ENCODE measurements around the gene NRG2. TPM values are rescaled to one million over a fixed set of nuclear protein-coding genes. Genes with fewer than 3 reads are reported as not detected.

NRG2 gene
- total RNA-seq, 4 donors from 2014 or later, result 0.80 TPM; not detected in 3

DNA sequence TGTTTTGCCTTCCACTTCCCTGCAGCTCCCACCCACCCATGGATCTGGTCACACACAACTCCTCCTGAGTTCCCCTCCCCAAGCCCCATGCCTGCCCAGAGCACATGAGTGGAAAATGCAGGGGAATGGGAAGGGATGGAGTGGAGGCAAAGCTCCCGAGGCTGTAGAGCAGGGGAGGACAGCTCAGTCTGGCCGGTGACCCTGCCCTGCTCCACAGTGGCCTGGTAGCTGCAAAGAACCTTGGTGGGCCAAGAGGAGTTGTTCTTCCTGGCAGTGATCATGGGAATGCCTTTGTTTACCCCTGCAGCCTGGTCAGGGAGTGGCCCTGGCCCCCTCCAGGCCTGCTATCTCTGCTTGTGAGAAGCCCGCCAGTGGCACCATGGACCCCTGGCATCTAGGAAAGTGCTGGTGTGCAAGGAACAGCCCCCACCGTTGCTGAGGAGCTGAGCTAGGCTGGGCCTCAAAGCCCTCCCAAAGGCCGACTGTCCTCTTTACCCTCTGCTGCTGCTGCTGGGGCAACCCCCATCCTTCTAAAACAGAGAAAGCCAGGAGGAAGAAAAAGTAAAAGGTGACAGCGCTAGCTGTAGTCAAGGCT is 187.1 kb downstream of the NRG2 start:
- DNase-seq, result peak in 1 of 3 donors; percentile 16
- Histone ChIP-seq H3K36me3 (no peaks in the 10 kb centered on the region), H3K4me1 (no peaks in the 10 kb centered on the region), H3K4me3 (no peak overlapping the region), H3K27me3 (no peaks in the 10 kb centered on the region), H3K9me3 (no peaks in the 10 kb centered on the region), H3K27ac (no peak overlapping the region)
- no peak for TF ChIP-seq POLR2A (IDR thresholded peaks at IDR 0.05)
- TF ChIP-seq, protein P1, sequence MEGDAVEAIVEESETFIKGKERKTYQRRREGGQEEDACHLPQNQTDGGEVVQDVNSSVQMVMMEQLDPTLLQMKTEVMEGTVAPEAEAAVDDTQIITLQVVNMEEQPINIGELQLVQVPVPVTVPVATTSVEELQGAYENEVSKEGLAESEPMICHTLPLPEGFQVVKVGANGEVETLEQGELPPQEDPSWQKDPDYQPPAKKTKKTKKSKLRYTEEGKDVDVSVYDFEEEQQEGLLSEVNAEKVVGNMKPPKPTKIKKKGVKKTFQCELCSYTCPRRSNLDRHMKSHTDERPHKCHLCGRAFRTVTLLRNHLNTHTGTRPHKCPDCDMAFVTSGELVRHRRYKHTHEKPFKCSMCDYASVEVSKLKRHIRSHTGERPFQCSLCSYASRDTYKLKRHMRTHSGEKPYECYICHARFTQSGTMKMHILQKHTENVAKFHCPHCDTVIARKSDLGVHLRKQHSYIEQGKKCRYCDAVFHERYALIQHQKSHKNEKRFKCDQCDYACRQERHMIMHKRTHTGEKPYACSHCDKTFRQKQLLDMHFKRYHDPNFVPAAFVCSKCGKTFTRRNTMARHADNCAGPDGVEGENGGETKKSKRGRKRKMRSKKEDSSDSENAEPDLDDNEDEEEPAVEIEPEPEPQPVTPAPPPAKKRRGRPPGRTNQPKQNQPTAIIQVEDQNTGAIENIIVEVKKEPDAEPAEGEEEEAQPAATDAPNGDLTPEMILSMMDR (IDR thresholded peaks at IDR 0.05), result no peak

DNA sequence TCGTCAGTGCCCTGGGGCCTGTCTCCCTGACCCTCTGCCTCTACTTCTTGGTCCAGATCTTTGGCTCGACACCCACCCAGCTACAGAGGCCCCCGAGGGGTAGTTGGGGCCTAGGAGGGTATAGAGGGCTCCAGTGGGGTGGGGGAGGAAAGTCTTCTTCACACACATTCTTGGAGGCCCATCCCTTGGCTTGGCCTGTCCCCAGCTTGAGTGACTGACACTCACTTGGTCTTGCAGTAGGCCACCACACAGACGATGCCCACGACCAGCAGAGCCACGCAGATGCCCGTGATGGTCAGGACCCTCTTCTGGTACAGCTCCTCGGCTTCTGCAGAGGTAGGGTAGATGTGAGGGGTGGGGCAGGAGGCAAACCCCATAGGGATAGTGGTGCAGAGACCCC is 187.6 kb downstream of the NRG2 start:
- H3K4me3 ChIP-seq, result no peak overlapping the region
- DNase-seq, result no peak
- H3K36me3 ChIP-seq, result no peaks in the 10 kb centered on the region
- TF ChIP-seq, protein P1 (IDR thresholded peaks at IDR 0.05), result no peak
- no peak for TF ChIP-seq POLR2A (IDR thresholded peaks at IDR 0.05)
- H3K27ac ChIP-seq, result no peak overlapping the region
- no peaks in the 10 kb centered on the region for H3K4me1 ChIP-seq
- H3K27me3 ChIP-seq, result no peaks in the 10 kb centered on the region
- no peaks in the 10 kb centered on the region for H3K9me3 ChIP-seq

DNA sequence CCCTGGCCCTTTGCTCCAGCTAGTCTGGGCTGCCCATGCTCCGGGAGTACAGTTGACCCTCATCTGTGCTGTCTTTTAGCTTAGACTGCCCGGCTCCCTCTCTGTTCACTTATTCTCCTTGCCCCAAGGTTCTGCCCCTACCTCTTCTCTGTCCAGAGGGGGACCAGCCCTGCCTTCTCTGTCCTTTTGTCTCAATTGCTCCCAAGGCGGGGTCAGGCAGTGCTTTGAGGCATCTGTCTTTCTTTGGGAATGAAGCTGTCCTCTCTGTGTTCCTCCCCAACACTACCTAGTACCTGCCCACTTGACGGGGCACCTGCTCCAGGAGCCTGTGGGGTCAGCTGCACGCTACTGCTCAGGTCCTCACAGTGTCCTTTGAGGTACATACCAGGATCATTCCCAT is 188.1 kb downstream of the NRG2 start:
- Histone ChIP-seq H3K9me3 (no peaks in the 10 kb centered on the region), H3K4me3 (no peak overlapping the region), H3K36me3 (no peaks in the 10 kb centered on the region), H3K27me3 (no peaks in the 10 kb centered on the region), H3K4me1 (no peaks in the 10 kb centered on the region), H3K27ac (no peak overlapping the region)
- peak in 1 of 3 donors; percentile 28 for DNase-seq
- TF ChIP-seq, protein P1 (IDR thresholded peaks at IDR 0.05), result no peak
- no peak for TF ChIP-seq POLR2A (IDR thresholded peaks at IDR 0.05)

DNA sequence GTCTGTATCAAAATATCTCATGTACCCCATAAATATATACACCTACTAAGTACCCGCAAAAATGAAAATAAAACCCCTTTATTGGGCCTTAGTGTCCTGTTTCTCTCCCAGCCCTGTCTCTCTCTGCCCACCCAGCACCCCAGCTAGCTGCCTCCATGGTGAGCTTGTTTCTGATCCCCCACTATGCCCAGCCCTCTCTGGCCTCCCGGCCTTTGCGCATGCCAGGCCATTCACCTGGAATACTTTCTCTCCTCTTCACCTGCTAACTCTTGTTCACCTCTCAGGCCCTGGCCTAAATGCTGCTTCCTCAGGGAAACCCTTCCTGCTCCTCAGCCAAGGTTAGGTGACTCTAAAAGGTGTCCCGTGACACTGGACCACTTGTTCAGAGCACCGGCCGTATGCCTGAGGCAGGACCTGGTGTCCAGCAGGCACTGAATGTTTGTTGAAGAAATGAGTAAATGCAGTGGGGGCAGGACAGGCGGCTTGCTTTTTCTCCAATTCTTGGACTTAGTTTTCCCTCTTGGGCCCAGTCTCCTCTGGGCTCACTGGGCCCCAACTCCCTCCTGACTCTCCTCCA is 189.0 kb downstream of the NRG2 start:
- Histone ChIP-seq H3K4me1 (no peaks in the 10 kb centered on the region), H3K4me3 (no peak overlapping the region), H3K36me3 (no peaks in the 10 kb centered on the region), H3K27ac (no peak overlapping the region), H3K9me3 (no peaks in the 10 kb centered on the region), H3K27me3 (no peaks in the 10 kb centered on the region)
- no peak for DNase-seq
- TF ChIP-seq POLR2A (IDR thresholded peaks at IDR 0.05), result no peak
- TF ChIP-seq, protein P1 (IDR thresholded peaks at IDR 0.05), result no peak

DNA sequence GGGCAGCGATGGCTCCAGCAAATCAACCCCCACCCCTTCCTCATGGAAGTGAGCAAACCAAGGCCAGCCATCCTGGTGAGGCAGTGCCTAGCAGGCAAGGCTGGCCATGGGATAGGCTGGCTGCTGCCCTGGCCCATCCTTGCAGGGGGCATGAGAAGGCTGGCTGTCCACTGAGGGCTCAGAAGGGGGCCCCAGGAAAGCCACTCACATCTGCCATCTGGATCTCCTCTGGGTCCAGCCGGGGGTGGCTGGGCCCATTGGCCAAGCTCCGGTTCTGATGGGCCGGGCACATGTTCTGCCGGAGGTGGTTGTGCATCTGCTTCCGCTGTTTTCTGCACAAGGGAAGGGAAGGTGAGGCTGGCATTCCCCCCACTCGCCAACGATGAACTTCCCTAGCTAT is 190.4 kb downstream of the NRG2 start:
- no peaks in the 10 kb centered on the region for H3K36me3 ChIP-seq
- no peak for DNase-seq
- peaks cover 0 to 3% (median under 1%) of the 10 kb centered on the region in 4 donors for H3K4me1 ChIP-seq
- TF ChIP-seq POLR2A (IDR thresholded peaks at IDR 0.05), result no peak
- TF ChIP-seq, protein P1 (IDR thresholded peaks at IDR 0.05), result no peak
- no peak overlapping the region for H3K27ac ChIP-seq
- no peaks in the 10 kb centered on the region for H3K9me3 ChIP-seq
- no peak overlapping the region for H3K4me3 ChIP-seq
- no peaks in the 10 kb centered on the region for H3K27me3 ChIP-seq
